Raji (cell line): ENCODE results near the gene PRKN.

Source experiments
- POLR2A ChIP-seq: IDR thresholded peaks from 2 replicates; pipeline ENCODE4 v1.6.1; 2011; ENCODE audit warnings: low read depth, low read length, control low read depth; ENCODE audit not compliant: insufficient read depth

PRKN gene

DNA sequence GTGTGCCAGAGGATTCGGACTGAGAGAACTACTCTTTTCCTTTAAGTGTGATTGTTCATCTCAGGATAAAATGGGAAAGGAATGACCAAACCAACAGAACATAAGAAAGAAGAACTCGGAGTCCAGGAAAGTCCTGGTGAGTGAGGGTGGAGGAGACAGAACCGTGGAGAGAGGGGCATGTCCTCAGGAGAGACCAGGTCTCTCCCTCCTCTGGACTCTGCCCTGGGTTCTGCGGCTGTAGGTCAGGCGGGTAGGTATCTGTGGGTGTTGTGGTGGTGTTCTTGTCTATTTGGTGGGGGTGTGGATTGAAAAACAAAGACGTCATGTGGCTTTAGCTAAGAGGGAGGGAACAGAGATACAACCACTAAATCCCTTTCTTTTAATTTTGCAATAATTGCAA lies 1424.6 kb downstream of the PRKN start:
- TF ChIP-seq POLR2A = no peak

DNA sequence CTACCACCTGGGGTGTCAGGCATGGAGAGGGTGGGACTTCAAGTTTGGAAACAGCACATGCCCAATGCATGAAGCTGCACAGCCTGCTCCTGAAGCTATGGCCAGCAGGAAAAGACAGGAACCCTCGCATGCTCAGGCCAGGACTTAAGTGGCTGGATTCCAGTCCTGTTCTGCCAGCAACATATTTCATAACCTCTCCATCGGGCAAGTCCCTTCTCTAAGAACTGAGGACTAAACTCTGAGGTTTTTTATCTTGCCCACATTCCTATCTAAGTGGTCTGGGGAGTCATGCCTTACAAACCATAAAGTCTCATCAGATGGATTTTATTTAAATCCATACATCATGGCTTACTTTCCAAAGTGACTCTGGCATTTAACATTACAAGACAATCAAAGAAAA lies 1426.2 kb downstream of the PRKN start:
- TF ChIP-seq POLR2A = no peak

DNA sequence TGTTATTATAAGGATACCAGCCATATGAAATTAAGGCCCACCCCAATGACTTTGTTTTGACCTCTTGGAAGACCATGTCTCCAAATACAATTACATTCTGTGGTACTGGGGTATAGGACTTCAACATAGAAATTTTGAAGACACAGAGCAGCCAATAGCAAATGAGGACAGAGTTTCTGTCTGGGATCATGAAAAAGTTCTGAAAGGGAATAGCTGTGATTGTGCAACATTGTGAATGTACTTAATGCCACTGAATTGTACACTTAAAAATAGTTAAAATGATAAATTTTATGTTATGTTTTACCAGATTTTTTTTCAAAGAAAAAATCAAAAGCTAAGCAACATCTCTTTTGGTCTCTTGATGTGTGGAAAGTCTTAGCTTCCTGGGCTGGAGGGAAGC lies 1426.7 kb downstream of the PRKN start:
- TF ChIP-seq POLR2A = no peak

DNA sequence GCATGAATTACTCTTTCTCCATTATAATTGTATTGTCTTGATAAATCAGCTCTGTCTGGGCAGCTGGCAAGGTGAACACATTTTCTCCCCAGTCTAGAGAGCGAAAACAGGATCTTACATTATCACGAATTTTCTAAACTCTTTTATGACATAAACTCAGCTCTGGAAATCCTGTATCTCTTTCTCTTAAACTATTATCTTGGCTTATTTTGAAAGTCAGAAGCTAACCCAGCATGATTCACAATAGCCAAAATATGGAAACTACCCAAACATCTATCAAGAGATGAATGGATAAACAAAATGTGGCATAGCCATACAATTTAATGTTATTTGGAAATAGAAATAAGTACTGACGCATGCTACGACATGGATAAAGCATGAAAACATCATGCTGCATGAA lies 1427.8 kb downstream of the PRKN start:
- no peak for TF ChIP-seq POLR2A
